Lower lobe of right lung (tissue), 2 donors: ENCODE results near the gene CRTC3. TPM values are rescaled to one million over a fixed set of nuclear protein-coding genes. Genes with fewer than 3 reads are reported as not detected.
"Not testable (repeated sequence)": the region's sequence is repeated elsewhere in the genome, so short reads cannot be mapped to it uniquely, and the experiment has no call there.

Experiments
- ATAC-seq, 2 donors: fragments of 200-7000 bp; cut with Tn5 transposase; one replicate each; pipeline ENCODE4 v1.9.1; 2020 to 2022; ENCODE audit warnings: mild to moderate bottlenecking in 2 of 2, moderate library complexity in 2 of 2
- DNase-seq: peaks from one replicate; pipeline ENCODE4 v3.0.0-alpha.2; 2020
- H3K27ac ChIP-seq: fragments of 200-600 bp; one replicate; pipeline ENCODE4 v1.8.0; 2022
- H3K27me3 ChIP-seq: fragments of 200-600 bp; one replicate; pipeline ENCODE4 v1.8.0; 2022; ENCODE audit warnings: low read depth
- H3K36me3 ChIP-seq: fragments of 200-600 bp; one replicate; pipeline ENCODE4 v1.8.0; 2022; ENCODE audit warnings: mild to moderate bottlenecking
- H3K4me1 ChIP-seq: fragments of 200-600 bp; one replicate; pipeline ENCODE4 v1.8.0; 2022
- H3K4me3 ChIP-seq: fragments of 200-600 bp; one replicate; pipeline ENCODE4 v1.8.0; 2022; ENCODE audit warnings: mild to moderate bottlenecking
- H3K9me3 ChIP-seq: fragments of 200-600 bp; one replicate; pipeline ENCODE4 v1.8.0; 2022
- intact Hi-C: fragments of 100-400 bp; cut with DNase I; formaldehyde crosslinking; loops from one replicate; pipeline ENCODE4 v1.11.0; 2022
- total RNA-seq: library from RNA; stranded (reverse); fragmentation: NEBNext Ultra II Directional; extraction: Animal tissue kit (Norgen Biotek cat#: 25700); gene quantifications from one replicate; pipeline ENCODE4 v1.2.1, GENCODE V29; 2021
- TF ChIP-seq, protein P1 (sequence below): fragments of 200-600 bp; IDR thresholded peaks from one replicate; pipeline ENCODE4 v1.8.0; 2022; ENCODE audit warnings: antibody characterized with exemption, mild to moderate bottlenecking
- donor health status: DM: no; HTN: yes; CAD: no; lungs with severe emphysema.

The CRTC3 gene
- total RNA-seq, 1 donor from 2014 or later: 40.6 TPM

DNA sequence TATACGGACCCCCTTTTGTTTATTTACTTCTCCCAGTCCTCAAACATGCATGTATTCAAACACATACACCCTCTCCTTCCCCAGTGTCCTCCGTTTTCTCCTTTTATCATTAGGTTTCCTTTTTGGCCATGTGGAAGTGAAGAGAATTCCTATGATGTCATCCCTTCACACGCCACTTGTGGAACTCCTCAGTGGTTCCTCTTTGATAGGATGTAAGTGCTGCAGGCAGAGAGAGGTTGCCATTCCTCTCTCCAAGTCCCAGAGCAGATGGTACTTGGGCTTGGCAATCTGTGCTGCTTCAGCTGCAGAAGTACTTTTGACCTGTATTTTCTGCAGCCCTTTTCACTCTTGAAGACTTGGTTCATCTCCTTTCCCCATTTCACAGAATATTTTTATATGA is 32.9 kb upstream of the CRTC3 start:
- Histone ChIP-seq H3K4me3 (no peak overlapping the region), H3K27me3 (no peaks in the 10 kb centered on the region), H3K9me3 (no peaks in the 10 kb centered on the region), H3K36me3 (peaks cover 100% of the 10 kb centered on the region), H3K4me1 (peaks cover 10% of the 10 kb centered on the region), H3K27ac (no peak overlapping the region)
- intact Hi-C loops: loop anchor here (10.0 kb wide), 1 partner anchor 198 kb away; no protein-coding TSS in a partner anchor
- ATAC-seq (peak; percentile 55 to 73), DNase-seq (no peak)
- TF ChIP-seq, protein P1, sequence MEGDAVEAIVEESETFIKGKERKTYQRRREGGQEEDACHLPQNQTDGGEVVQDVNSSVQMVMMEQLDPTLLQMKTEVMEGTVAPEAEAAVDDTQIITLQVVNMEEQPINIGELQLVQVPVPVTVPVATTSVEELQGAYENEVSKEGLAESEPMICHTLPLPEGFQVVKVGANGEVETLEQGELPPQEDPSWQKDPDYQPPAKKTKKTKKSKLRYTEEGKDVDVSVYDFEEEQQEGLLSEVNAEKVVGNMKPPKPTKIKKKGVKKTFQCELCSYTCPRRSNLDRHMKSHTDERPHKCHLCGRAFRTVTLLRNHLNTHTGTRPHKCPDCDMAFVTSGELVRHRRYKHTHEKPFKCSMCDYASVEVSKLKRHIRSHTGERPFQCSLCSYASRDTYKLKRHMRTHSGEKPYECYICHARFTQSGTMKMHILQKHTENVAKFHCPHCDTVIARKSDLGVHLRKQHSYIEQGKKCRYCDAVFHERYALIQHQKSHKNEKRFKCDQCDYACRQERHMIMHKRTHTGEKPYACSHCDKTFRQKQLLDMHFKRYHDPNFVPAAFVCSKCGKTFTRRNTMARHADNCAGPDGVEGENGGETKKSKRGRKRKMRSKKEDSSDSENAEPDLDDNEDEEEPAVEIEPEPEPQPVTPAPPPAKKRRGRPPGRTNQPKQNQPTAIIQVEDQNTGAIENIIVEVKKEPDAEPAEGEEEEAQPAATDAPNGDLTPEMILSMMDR: no peak

DNA sequence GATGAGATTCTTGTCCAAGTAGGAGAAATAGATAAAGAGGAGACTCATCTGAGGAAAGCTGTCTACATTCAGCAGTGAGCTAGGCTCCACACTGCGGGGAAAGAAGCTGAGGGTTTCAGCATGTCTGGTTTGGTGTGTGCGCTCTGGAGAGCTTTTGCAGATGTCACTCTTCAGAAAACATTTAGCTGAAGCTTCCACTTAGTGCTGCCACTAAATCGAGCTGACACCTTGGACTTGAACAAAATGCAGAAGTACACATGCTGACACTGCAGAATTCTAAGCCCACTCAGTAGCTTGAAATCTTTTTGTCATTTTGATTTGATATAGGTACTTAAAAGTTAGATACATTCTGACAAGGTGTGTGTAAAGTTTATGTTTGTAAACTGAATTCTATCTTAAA is 32.3 kb upstream of the CRTC3 start:
- no peaks in the 10 kb centered on the region for H3K9me3 ChIP-seq
- DNase-seq (no peak), ATAC-seq (no peak)
- TF ChIP-seq, protein P1: no peak
- H3K4me3 ChIP-seq: no peak overlapping the region
- H3K27ac ChIP-seq: no peak overlapping the region
- intact Hi-C loops: loop anchor here (10.0 kb wide), 1 partner anchor 197 kb away; no protein-coding TSS in a partner anchor
- peaks cover 100% of the 10 kb centered on the region for H3K36me3 ChIP-seq
- H3K4me1 ChIP-seq: peaks cover 10% of the 10 kb centered on the region
- no peaks in the 10 kb centered on the region for H3K27me3 ChIP-seq

DNA sequence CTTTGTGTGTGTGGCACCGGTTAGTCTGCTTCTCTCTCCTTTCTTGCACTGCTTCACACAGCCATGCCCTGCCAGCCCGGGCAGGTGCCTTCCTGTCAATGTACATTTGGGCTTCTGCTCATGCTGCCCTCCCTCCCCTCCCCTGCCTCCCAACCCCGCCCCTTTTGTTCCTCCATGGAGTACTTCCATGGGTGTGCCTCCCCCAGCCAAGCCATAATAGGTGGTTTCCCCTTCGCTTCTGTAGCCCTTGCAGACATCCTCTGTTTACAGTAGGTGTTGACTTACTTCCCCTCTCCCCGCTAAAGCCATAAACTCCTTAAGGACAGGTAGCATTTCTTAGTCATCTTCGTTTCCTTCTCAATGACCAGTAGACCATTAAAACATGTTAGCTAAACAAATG is 31.8 kb upstream of the CRTC3 start:
- H3K4me3 ChIP-seq: no peak overlapping the region
- peaks cover 100% of the 10 kb centered on the region for H3K36me3 ChIP-seq
- TF ChIP-seq, protein P1: no peak
- no peaks in the 10 kb centered on the region for H3K27me3 ChIP-seq
- intact Hi-C loops: loop anchor here (10.0 kb wide), 1 partner anchor 197 kb away; no protein-coding TSS in a partner anchor
- DNase-seq: no peak
- H3K9me3 ChIP-seq: no peaks in the 10 kb centered on the region
- peaks cover 10% of the 10 kb centered on the region for H3K4me1 ChIP-seq
- peak; percentile 80 to 84 for ATAC-seq
- H3K27ac ChIP-seq: no peak overlapping the region

DNA sequence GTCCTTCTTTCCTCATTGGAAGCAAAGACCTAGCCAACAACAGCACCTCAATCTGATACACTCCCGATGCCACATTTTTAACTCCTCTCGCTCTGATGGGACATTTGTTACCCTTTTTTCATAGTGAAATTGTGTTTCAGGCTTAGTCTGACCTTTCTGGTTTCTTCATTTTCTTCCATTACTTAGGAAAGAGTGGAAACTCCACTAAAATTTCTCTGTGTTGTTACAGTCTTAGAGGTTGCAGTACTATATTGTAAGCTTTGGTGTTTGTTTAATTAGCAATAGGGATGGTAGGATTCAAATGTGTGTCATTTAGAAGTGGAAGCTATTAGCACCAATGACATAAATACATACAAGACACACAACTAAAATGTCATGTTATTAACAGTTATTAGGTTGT is 29.6 kb upstream of the CRTC3 start:
- TF ChIP-seq, protein P1: no peak
- H3K4me1 ChIP-seq: peaks cover 10% of the 10 kb centered on the region
- H3K9me3 ChIP-seq: no peaks in the 10 kb centered on the region
- DNase-seq (no peak), ATAC-seq (no peak)
- intact Hi-C loops: no loop called here
- peaks cover 82% of the 10 kb centered on the region for H3K36me3 ChIP-seq
- H3K27ac ChIP-seq: no peak overlapping the region
- no peaks in the 10 kb centered on the region for H3K27me3 ChIP-seq
- no peak overlapping the region for H3K4me3 ChIP-seq

DNA sequence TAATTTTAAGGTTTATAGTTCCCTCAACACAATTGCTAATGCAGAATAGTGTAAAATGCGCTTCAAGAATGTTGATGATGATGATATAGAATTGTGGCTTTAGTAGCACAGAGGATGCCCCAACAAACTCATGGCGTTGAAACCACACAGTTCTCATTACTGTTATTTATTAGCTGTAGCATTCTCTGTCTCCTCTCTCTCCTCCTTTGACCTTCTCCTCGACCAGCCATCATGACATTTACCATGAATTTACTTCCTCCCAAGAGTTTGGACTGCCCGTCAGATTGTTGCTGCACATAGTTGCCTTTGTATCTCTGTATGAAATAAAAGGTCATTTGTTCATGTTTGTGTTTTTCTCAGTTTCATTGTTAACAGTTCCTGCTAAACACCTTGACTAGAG is 27.8 kb upstream of the CRTC3 start:
- peaks cover 73% of the 10 kb centered on the region for H3K36me3 ChIP-seq
- no peak overlapping the region for H3K27ac ChIP-seq
- H3K4me1 ChIP-seq: peaks cover 10% of the 10 kb centered on the region
- TF ChIP-seq, protein P1: no peak
- no peaks in the 10 kb centered on the region for H3K9me3 ChIP-seq
- no peak overlapping the region for H3K4me3 ChIP-seq
- DNase-seq (no peak), ATAC-seq (no peak)
- H3K27me3 ChIP-seq: no peaks in the 10 kb centered on the region
- intact Hi-C loops: no loop called here

DNA sequence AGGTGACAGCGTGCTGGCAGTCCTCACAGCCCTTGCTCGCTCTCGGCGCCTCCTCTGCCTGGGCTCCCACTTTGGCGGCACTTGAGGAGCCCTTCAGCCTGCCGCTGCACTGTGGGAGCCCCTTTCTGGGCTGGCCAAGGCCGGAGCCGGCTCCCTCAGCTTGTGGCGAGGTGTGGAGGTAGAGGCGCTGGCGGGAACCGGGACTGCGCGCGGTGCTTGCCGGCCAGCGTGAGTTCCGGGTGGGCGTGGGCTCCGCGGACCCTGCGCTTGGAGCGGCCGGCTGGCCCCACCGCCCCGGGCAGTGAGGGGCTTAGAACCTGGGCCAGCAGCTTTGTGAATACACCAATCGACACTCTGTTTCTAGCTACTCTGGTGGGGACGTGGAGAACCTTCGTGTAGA is 18.9 kb upstream of the CRTC3 start:
- H3K9me3 ChIP-seq, H3K4me3 ChIP-seq, ATAC-seq, DNase-seq, H3K27ac ChIP-seq, H3K4me1 ChIP-seq, H3K27me3 ChIP-seq, intact Hi-C loops: not testable (repeated sequence)
- H3K36me3 ChIP-seq: peaks cover 14% of the 10 kb centered on the region

DNA sequence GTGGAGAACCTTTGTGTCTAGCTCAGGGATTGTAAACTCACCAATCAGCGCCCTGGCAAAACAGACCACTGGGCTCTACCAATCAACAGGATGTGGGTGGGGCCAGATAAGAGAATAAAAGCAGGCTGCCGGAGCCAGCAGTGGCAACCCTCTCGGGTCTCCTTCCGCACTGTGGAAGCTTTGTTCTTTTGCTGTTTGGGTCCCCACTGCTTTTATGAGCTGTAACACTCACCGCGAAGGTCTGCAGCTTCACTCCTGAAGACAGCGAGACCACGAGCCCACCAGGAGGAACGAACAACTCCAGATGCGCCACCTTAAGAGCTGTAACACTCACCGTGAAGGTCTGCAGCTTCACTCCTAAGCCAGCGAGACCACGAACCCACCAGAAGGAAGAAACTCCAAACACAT is 18.5 kb upstream of the CRTC3 start:
- H3K27ac ChIP-seq, DNase-seq, ATAC-seq, H3K4me3 ChIP-seq, H3K27me3 ChIP-seq, H3K9me3 ChIP-seq, H3K4me1 ChIP-seq, intact Hi-C loops: not testable (repeated sequence)
- H3K36me3 ChIP-seq: peaks cover 13% of the 10 kb centered on the region
